Kidney tubule cell (primary cell): ENCODE measurements around the gene NIT1.

Experiments used
- DNase-seq: peaks from one replicate; pipeline ENCODE4 v3.0.0-alpha.2; 2018; ENCODE audit warnings: low spot score

NIT1 gene, protein sequence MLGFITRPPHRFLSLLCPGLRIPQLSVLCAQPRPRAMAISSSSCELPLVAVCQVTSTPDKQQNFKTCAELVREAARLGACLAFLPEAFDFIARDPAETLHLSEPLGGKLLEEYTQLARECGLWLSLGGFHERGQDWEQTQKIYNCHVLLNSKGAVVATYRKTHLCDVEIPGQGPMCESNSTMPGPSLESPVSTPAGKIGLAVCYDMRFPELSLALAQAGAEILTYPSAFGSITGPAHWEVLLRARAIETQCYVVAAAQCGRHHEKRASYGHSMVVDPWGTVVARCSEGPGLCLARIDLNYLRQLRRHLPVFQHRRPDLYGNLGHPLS

DNA sequence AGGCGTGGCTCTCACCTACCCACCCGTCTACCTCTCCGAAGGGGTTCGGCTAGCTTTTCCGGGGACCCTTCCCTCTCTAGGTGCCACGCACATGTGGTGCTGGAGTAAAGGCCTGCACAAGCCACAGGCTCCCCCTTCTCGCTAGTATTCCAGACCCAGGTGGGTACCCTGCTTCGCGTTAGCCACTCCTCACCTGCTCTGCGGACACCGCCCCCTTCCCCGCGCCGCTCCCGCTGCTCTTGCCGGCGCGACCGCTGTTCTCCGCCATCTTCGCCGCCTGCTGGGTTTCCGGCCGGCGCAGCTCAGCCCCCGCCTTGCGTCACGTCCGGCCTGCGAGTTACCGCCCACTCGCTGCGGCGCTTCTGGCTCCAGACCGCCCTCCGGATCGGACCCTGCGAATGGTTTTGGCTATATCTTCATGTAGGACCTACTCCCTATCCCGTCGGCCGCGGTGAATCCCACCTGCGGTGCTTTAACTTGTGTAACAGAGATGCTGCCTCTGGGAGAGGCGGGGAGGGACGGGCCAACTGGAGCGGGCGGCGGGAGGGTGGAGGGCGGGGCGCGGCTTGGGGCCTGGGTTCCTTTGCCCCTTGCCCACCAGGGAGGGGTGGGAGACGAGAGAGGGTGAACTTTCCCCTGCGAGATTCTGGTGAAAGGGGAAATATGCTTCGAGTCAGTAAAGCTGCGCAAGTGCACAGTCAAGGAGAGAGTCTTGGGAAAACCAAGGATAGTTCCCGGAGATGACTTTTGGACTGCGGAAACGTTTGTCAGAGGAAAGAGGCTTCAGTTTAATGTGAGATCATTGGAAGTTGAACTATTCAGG, at the start of gene NIT1, which contains the start of gene PFDN2:
Gene NIT1 (plus strand): TSS at position 347 of the 823 bp plus-strand sequence. CDS start 72 bp downstream, at position 419.
Gene PFDN2 (minus strand): TSS at position 279 of the 823 bp plus-strand sequence. CDS start 11 bp downstream, at position 268.
- peak; percentile 88 for DNase-seq

DNA sequence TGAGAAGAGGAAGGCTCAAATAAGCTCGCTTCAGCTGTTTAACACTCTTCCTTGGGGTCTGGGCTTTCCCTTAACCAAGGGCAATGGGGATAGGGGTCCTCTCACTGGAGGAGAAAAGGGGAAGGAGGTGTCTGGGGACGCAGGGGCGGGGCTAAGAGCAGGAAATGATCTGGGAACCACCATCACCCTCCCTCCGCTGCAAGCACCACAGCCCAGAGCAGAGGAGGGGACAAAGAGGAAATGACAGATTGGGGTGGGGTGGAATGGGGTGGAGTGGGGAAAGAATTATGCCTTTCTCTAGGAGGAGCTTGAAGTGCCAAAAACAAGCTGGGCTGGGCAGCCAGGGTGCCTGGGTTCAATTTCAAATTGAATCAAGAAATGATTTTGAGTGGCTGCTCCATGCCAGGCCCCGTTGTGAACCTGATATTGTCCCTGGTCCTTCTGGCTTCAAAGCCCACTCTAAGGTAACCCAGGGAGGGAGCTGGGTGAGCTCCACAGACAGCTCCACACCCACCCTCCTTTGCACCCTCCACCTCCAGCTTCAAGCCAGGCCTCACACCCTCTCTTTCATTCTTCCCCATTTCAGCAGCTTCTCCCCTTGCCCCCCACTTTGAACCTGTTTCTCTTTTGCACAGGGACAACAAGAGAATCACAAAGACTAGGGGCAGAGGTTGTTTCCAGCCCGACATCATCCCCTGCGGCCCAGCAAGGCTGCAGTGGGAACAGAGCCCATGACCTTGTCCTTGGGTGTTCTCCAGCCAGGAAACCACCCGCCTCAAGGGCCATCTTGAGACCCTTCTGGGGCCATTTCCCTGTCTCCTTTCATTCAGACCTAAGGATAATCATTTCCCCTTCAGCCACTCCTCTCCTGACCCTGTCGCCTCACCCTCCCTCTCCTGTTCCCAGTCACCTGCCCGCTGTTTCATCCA, 49.3 kb upstream of the NIT1 start:
- no peak for DNase-seq

DNA sequence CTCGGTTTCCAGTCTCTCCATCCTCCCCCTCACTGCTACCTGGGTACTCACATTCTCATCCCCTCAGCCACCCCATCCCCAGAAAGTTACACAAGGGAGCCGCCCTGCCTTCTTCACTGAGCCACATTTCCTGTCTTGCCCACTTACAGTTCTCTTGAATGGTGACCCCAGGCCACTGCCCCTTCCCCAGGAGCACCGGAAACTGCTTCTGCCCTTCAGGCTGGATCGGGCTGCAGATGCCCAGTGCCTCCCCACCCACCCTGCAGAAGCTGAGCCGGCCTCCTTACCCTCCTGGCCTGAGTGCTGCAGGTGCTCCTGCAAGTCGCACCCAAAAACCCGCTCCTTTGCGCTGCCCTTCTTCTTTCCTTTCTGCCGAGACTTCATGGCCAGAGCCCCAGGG, 48.7 kb upstream of the NIT1 start:
- no peak for DNase-seq

DNA sequence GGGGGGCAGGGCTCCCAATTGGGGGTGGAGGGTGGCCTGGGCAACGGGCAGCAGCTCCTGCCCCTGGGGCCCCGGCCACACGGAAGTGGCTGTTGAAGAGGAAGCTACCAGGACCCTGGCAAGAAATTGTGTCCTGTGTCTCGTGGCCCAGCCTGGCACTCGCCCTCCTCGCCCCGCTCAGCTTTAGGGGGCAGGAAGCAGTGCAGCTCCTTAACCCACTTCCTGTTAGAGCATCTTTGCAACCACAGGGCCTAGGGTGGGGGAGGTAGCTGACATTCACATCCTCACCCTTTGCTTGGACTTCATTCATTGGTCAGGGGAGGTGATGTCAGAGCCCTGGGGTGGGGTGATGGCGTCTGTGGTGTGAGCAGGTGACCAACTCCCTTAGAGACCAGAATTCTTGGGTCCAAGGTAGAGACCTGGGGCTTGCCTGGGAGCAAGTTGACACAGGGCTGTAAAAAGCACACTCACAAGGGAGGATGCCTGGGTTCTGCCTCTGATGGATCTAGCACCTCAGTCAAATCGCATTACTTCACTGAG, 48.1 kb upstream of the NIT1 start, which contains the start of gene ARHGAP30:
Gene ARHGAP30 (minus strand): TSS at position 161 of the 540 bp plus-strand sequence. CDS start 267 bp downstream, outside the sequence.
- DNase-seq, result no peak

DNA sequence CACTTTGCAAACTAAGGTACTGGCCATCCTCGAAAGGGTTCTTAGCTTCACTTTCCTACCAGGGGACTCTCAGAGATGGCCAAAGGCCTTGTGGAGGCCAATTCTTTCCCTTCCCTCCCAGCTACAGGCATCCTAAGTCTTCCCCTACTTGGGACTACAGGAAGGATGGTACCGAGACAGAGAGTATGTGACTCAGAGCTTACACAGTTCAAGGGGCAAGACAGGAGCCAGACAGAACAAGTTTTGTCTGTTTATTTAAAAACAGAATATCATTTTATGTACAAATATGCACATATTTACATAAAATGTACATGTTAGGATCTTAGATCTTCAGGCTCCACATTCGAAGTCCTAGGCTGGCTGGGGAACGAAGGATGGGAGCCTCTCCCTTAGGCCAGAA, 47.1 kb upstream of the NIT1 start:
- DNase-seq, result no peak

DNA sequence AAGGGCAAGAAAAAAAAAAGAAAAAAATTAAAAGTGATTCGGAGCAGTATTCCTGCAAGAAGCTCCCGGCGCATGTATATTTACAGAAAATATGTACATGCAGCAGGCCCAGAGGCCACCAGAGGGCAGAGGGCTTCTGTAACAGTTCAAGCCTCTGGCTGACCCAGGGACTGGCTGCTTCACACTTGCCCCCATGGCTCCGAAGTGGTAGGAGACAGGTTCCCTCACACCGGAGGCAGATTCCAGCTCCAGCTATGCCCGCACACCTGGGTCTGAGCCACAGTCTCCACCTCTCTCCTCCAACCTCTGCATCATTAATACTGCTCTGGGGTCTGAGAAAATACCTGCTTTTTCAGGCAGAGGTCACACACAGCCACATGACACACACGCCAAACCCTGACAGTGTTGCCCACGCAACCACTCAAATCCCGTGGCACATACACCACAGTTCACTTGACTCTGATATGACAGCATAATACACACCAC, 46.0 kb upstream of the NIT1 start:
- DNase-seq, result peak; percentile 54

DNA sequence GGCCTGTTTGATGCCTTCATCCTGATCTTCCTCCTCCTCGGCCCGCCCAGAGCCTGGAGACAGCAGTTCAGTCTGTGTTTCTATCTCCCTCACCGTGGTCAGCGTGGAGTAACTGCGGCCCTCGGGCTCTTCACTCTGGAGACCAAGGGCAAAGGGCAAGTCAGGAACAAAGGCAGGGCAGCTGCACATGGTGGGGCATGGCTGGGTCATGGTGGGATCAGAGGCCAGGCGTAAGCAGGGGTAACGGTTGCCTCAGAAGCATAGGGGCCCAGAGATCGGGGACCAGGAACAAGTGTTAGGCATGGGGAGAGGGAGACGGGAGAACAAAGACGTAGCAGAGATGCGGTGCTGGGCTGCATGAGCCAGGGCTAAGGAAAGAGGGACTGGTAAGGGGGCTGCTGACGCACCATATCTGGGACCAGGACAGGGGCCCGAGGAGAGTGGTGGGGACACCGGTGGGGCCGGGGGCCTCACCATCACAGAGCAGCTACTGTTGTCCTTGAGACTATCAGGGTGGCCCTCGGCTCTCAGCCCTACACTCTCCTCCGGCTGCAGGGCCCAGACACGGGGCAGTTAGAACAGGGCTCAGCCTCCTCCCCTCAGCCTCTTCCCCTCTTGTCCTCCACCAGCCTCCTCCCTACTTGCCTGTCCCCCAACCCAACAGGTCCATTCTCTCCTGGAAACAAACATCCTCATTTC, 45.0 kb upstream of the NIT1 start:
- no peak for DNase-seq

DNA sequence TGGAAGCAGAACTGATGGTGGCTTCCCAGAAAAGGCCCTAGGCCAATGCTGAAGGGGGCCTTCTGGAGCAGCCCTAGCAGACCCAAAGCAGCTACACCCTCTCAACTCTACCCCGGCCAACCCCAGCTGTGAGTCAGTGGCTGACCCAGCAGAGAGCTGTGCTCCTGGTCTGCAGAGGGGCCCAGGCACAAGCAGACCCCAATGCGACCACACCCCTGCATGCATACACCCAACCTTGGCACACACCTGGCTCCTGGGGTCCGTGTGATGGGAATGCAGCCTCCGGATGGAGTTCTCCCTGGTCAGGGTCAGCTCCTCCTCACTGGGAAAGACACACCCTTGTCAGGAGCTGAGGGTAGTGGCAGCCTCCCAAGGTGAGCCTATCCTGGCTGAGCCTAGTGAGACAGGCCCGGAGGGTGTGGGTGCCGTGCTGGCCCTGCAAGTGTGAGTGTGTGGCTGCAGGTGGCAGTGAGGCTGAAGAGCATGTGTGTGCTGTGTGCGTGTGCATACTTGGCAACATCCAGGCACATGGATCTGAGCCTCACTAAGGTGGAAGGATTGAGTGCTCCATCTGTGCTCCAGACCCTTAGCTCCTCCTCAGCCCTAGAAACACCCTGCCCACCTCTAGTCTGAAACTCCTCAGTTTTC, 44.3 kb upstream of the NIT1 start:
- no peak for DNase-seq

DNA sequence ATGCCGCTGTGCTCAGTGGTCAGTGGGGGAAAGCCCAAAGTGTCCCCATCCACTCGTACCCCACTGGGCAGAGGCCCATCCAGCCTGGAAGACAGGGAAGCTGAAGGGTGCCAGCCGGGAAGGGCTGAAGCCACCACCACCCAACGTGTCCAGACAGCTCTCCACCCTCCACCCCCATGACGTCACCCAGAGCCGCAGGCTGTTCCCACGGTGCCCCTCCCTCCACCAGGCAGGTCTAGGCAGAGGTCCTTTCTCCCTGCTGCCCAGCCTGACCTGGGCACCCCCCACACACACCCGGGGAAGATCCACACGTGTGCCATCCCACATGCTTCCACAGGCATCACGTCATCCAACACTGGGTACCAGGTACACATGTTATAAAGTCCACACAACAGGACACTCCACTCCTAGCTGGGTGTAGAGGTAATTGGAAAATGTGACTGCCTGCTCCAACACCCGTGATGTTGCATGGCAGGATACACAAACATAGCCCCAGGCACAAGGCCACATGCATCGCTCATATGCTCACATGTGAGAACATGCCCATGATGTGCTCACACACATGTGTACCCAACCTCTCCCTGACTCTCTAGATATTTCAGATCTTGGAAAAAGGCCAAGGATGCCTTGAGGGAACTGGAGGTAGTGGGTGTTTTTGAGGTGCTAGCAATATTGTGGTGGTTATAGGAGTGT, 43.1 kb upstream of the NIT1 start:
- no peak for DNase-seq

DNA sequence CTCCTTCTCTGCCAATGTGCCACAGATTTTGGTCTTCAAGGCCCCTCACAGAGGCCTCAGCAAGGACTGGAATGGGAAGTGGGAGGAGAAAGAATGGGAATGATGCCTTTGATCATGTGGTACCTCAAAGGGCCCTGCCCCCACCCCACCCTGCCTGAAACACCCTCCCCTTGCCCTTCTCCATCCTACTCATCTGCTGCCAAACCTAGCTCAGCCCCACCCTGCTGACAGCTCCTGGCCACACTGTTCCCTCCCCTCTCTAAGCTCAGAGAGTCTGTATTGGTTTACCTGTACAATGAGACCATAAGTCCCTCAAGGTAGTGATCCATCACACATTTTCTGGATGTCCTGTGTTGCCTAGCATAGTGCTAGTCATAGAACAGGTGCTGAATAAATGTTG, 41.5 kb upstream of the NIT1 start:
- DNase-seq, result no peak

DNA sequence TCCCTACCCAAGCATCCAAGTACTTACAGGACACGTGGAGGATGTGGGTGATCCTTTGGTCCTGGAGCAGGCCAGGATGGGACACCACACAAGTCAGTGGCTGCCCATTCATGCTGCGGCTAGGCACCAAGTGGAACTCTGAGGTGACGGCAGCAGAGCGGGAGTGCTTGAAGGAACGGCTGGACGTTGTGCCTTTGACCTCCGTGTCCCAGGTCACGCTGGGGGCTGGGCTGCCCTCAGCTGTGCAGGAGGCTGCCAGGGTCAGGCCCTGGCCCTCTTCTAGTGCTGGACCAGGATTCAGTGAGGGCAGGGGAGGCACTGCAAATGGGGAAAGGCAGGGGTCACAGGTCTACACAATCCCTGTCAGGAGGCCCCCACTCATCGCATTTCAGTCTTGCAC, 40.5 kb upstream of the NIT1 start:
- no peak for DNase-seq

DNA sequence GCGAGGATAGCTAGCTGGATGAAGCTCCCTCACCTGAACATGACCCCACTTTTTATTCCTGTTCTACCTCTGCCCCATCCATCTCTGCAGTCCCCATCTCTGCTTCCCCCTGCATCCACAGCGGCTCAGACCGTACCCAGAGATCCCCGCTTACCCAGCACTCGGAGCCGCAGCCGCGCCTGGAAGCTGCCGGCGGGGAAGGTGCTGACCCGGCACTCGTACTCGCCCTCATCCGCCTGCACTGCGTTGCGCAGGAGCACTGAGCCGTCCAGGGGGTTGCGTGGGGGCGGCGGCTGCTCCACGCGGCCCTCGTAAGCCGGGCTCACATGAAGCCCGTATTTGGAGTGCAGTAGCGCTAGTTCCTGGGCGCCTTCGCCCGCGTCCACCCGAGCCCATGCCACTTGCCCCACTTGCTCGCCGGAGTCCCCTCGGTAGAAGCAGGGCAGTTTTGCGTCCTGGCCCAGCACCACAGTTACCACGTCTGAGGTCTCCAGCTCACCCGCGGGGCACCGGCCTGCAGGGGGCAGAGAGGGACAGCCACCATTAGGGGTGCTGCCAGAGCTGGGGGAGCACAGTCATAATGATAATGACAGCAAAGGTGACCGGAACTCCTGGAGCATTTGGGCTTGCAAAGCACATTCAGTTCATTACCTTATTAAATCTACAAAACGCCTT, 38.3 kb upstream of the NIT1 start:
- no peak for DNase-seq

DNA sequence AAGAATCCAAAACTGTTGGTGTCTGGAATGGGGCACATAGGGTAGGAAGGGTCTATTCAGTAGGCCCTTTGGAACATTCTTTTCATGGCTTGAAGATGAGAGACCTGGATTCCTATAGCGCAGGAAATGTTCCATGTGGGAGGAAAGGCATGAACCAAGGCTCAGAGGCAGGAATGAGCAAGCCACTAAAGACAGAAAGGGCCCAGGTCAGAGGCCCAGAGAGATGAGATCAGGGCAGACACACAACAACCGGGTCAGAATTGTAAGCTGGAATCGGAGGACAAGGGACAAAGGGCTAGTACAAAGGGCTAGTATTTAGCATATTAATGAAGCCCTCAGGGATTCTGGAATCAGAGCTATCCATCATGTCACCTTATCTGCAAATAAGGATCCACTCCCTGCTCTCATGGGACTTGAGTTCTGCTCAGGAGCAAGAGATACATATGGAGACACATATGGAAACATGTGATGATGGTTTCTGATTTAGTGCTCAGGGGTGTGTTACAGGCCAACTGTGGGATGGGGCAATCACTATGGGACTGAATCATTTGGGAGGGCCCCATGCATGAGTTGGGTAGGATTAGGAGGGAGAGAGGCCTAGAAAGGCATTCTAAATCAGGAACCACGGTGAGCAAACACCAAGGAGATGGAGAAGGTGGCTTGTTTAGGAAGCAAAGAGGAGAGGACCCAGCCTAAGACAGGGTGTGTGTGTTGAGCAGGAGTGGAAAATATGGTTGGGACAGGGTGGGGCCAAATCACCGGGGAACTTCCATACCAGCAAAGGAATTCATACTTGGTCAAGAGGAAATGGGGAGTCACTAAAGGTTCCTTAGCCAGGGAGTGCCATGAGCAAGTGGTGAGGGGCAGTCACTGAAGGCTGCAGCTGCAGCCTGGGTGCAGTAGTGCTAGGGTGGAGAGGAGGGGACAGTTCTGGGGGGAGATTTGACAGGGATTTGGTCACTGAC, 37.2 kb upstream of the NIT1 start:
- no peak for DNase-seq

DNA sequence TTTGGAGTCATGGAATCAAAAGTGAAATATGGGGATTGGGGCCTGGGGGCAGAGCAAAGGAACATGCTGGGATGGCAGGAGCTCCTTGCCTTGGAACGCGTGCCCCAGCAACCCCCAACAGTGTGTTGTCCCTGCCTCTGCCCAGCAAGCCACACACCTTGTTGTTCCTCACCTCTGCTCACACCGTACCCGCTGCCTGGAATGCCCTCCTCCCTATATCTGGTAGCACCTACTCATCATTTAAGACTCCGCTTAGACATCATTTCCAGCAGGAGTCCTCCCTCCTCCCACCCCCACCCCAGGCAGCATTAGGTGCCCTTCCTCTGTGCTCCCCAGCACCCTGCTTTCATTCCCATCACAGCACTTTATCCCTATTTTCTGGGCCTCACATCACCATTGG, 36.4 kb upstream of the NIT1 start:
- DNase-seq, result peak; percentile 17

DNA sequence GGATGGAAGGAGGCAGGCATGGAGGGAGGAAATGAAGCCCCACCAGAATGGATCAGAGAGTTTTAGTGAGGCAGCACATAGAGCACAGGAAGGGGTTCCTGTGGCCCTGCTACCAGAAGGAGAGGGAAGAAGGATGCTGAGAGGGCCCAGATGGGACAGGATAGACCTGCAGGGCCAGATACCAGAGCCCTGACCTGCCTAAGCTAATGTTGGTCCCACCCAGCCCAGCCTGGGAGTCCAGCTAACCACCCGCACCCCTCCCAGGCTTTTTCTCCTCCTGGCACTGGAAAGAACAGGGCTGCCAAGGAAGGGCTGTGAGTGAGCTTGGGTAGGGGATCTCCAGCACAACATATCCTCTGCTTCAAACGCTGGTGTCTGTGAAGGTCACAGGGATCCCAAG, 35.4 kb upstream of the NIT1 start:
- no peak for DNase-seq

DNA sequence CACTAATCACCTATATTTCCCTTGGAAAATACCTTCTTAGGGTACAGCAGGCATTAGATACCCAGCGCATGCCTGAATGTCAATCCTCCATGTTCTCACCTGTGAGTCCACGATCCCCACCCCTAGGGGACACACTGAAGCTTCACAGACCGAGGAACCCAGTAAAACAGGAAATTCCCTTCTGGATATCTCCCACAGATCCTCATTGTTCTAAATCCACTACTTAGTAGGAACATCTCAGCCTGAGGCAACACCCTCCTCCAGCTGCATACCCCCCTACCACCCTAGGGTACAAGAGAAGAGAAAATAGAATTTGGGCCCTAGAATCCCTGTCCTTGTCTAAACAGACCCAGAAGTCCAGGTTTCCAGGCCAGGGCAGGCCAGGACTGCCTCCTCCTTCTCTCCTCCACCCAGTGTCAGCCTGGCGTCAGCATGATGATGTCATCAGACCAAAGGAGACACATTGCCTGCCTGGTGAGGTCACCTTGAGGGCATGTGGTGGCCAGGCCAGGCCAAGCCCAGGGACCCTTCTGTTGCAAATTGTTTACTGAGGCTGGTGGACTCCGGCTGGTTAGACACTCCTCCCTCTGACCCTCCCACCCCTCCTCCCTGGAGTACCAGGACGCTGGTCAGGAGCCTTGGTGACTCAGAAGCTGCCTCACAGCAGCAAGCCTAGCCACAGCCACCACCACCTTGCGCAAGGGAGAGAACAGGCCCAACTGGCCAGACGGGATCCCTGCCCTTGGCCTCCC, 34.7 kb upstream of the NIT1 start:
- DNase-seq, result peak; percentile 95
